Calu3 (cell line): ENCODE results near the gene CDH4. TPM values are rescaled to one million over a fixed set of nuclear protein-coding genes. Genes with fewer than 3 reads are reported as not detected.

Experiments used
- BruUV-seq: library from RNA; stranded (reverse); fragments of 400-500 nt; replicated peaks from 2 replicates; lab custom pipeline; 2021; lab: Mats Ljungman, UMichigan
- CTCF ChIA-PET: fragments of 300-600 bp; sonication (Branson Sonifier 250); formaldehyde crosslinking; loops from one replicate; lab custom pipeline; 2022; ENCODE audit warnings: antibody characterized with exemption; lab: Charles Lee
- DNase-seq: peaks from one replicate; pipeline ENCODE4 v3.0.0; 2022
- H3K27ac Mint-ChIP-seq: one replicate; pipeline ENCODE4 v1.8.0; 2022; ENCODE audit warnings: mixed read lengths; ENCODE audit not compliant: unreplicated experiment
- H3K27me3 Mint-ChIP-seq: one replicate; pipeline ENCODE4 v1.8.0; 2022; ENCODE audit warnings: mixed read lengths; ENCODE audit not compliant: unreplicated experiment
- H3K36me3 Mint-ChIP-seq: one replicate; pipeline ENCODE4 v1.8.0; 2022; ENCODE audit warnings: mild to moderate bottlenecking, moderate library complexity, mixed read lengths; ENCODE audit not compliant: insufficient read depth, unreplicated experiment
- H3K4me1 Mint-ChIP-seq: one replicate; pipeline ENCODE4 v1.8.0; 2022; ENCODE audit warnings: mild to moderate bottlenecking, low read depth, mixed read lengths; ENCODE audit not compliant: unreplicated experiment
- H3K4me3 Mint-ChIP-seq: one replicate; pipeline ENCODE4 v1.8.0; 2022; ENCODE audit warnings: mild to moderate bottlenecking, low read depth, moderate library complexity, mixed read lengths; ENCODE audit not compliant: unreplicated experiment
- H3K9me3 Mint-ChIP-seq: one replicate; pipeline ENCODE4 v1.8.0; 2022; ENCODE audit warnings: low read depth, mixed read lengths; ENCODE audit not compliant: unreplicated experiment
- intact Hi-C: fragments of 100-400 bp; cut with micrococcal nuclease; formaldehyde crosslinking; loops from one replicate; pipeline ENCODE4 v1.10.0; 2022; ENCODE audit not compliant: unreplicated experiment
- total RNA-seq: library from RNA; stranded (reverse); gene quantifications from 2 replicates; pipeline ENCODE4 v1.2.3, GENCODE V29; 2022
- TF ChIP-seq, protein P1 (sequence below): fragments of 200-600 bp; IDR thresholded peaks from one replicate; pipeline ENCODE4 v1.8.0; 2022; ENCODE audit warnings: antibody characterized with exemption; ENCODE audit not compliant: unreplicated experiment

The CDH4 gene
- total RNA-seq, 1 experiment from 2014 or later: not detected

DNA sequence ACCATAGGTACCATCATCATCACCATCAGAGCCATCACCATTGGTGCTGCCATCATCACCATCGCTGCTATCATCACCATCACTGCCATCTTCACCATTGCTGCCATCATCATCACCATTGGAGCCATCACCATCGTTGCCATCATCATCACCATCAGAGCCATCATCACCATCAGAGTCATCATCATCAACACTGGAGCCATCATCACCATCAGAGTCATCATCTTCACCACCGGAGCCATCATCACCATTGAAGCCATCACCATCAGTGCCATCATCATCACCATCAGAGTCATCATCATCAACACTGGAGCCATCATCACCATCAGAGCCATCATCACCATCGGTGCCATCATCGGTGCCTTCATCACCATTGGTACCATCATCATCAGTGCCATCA is 474.9 kb downstream of the CDH4 start:
- no peak for DNase-seq
- Mint-ChIP-seq H3K4me3 (no peak overlapping the region), H3K27ac (no peak overlapping the region), H3K36me3 (no peaks in the 10 kb centered on the region), H3K4me1 (no peaks in the 10 kb centered on the region), H3K27me3 (peaks cover 37% of the 10 kb centered on the region), H3K9me3 (no peaks in the 10 kb centered on the region)
- TF ChIP-seq, protein P1, sequence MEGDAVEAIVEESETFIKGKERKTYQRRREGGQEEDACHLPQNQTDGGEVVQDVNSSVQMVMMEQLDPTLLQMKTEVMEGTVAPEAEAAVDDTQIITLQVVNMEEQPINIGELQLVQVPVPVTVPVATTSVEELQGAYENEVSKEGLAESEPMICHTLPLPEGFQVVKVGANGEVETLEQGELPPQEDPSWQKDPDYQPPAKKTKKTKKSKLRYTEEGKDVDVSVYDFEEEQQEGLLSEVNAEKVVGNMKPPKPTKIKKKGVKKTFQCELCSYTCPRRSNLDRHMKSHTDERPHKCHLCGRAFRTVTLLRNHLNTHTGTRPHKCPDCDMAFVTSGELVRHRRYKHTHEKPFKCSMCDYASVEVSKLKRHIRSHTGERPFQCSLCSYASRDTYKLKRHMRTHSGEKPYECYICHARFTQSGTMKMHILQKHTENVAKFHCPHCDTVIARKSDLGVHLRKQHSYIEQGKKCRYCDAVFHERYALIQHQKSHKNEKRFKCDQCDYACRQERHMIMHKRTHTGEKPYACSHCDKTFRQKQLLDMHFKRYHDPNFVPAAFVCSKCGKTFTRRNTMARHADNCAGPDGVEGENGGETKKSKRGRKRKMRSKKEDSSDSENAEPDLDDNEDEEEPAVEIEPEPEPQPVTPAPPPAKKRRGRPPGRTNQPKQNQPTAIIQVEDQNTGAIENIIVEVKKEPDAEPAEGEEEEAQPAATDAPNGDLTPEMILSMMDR: no peak
- CTCF ChIA-PET: no interaction called here
- BruUV-seq: no TSS peak
- intact Hi-C loops: no loop called here

DNA sequence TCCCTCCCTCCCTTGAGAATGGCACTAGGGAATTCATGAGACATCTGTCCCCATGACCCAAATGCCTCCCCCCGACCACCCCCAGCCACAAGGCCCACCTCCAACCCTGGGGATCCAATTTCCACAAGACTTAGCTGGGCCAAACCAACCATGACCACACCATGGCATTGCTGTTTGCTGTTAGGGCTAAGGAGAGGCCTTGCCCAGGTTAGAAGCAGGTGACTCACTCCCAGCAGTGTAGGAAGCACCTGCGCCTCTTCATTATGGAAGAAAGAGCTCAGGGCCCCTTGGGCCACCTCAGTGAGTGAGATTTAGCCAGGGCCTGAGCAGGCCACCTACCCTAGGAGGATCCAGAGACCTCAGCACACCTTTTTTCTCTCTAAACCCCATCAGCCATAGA is 475.7 kb downstream of the CDH4 start:
- intact Hi-C loops: no loop called here
- DNase-seq: no peak
- Mint-ChIP-seq H3K27me3 (peaks cover 37% of the 10 kb centered on the region), H3K36me3 (no peaks in the 10 kb centered on the region), H3K4me3 (no peak overlapping the region), H3K4me1 (no peaks in the 10 kb centered on the region), H3K9me3 (no peaks in the 10 kb centered on the region), H3K27ac (no peak overlapping the region)
- TF ChIP-seq, protein P1: no peak
- no TSS peak for BruUV-seq
- CTCF ChIA-PET: interaction anchor here (0.6 kb wide), 1 partner anchor 1704 kb away, joined by 3 read pairs; no protein-coding TSS in a partner anchor

DNA sequence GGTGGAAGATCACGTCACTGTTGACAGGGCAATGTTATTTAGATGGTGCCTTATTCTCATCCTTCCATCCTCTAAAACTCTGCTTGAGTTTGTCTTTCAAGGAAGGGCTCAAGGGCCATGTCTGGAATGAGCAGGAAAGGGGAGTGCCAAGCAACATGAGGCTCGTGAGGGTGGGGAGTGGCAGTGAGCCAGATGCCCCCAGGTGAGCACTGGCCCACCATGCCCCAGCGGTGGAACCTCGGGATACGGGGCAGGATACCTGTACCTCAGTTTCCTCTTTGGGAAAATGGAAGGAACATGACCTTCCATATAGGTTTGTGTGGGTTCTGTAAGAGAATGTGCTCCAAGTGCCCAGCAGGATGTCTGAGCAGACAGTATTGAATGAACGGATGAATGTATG is 476.3 kb downstream of the CDH4 start:
- Mint-ChIP-seq H3K4me1 (no peaks in the 10 kb centered on the region), H3K27me3 (peaks cover 37% of the 10 kb centered on the region), H3K27ac (no peak overlapping the region), H3K36me3 (no peaks in the 10 kb centered on the region), H3K4me3 (no peak overlapping the region), H3K9me3 (no peaks in the 10 kb centered on the region)
- intact Hi-C loops: no loop called here
- BruUV-seq: no TSS peak
- TF ChIP-seq, protein P1: no peak
- CTCF ChIA-PET: interaction anchor here (0.6 kb wide), 1 partner anchor 1705 kb away, joined by 3 read pairs; no protein-coding TSS in a partner anchor
- no peak for DNase-seq

DNA sequence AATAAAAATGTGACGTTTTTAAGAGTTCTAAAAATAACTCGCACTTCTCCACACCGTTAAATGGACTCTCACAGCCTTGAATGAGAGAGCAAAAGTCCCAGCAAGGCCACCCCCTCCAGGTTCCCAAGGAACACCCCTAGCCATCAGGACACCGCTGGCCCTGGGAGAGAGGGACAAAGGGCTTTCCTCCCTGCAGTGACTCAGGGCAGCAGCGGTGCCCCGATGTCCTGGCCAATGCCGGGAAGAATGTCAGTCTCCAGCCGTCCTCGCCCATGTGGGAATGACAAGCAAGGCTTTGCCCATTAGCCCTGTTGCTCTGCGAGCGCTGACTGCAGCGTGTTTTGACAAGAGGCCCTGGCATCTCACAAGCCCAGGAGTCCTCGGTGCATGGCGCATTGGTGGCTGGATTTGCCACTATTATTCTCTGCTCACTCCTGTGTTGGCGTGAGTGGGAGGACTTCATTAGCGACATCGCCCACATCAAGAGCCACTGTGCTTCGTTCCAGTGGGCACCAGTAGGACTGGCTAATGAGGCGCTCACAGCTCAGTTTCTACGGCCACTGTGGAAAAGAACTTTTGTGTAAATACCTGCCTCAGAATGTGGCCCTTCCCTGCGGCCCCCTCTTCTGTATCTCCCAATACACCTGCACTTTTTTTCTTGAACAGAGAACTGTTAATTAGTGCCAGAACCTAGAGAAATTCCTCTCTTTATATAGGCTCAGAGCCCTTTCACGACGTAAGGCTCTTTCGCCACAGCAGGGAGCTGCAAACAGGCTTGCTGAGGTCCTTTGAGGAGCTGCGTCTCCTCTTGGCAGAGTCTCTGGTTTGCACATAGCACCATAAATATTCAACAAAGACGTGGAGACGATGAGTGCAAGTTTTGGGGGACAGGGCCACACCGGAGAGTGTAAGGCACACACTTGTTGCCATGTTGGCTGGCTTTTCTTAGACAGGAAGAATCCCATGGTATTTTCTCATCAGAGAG is 477.0 kb downstream of the CDH4 start:
- Mint-ChIP-seq H3K4me3 (no peak overlapping the region), H3K27ac (no peak overlapping the region), H3K36me3 (no peaks in the 10 kb centered on the region), H3K9me3 (no peaks in the 10 kb centered on the region), H3K4me1 (no peaks in the 10 kb centered on the region), H3K27me3 (peaks cover 41% of the 10 kb centered on the region)
- intact Hi-C loops: no loop called here
- no peak for DNase-seq
- BruUV-seq: no TSS peak
- CTCF ChIA-PET: no interaction called here
- TF ChIP-seq, protein P1: no peak
